Occipital lobe (tissue), 2 donors: ENCODE measurements around the gene DDIT3. TPM values are rescaled to one million over a fixed set of nuclear protein-coding genes. Genes with fewer than 3 reads are reported as not detected.
A peak's percentile ranks its signal among the peaks of the same experiment; 100 is the strongest.
"Not testable (repeated sequence)": the region's sequence is repeated elsewhere in the genome, so short reads cannot be mapped to it uniquely, and the experiment has no call there.

Experiments used
- DNase-seq: peaks from one replicate; lab custom pipeline; 2025; lab: John Stamatoyannopoulos, UW
- total RNA-seq: library from RNA; depleted of rRNA; stranded (reverse); fragments of >200 nt; gene quantifications from one replicate; pipeline ENCODE4 v1.2.3, GENCODE V29; 2014

The DDIT3 gene
- total RNA-seq, result 5.3 TPM

DNA sequence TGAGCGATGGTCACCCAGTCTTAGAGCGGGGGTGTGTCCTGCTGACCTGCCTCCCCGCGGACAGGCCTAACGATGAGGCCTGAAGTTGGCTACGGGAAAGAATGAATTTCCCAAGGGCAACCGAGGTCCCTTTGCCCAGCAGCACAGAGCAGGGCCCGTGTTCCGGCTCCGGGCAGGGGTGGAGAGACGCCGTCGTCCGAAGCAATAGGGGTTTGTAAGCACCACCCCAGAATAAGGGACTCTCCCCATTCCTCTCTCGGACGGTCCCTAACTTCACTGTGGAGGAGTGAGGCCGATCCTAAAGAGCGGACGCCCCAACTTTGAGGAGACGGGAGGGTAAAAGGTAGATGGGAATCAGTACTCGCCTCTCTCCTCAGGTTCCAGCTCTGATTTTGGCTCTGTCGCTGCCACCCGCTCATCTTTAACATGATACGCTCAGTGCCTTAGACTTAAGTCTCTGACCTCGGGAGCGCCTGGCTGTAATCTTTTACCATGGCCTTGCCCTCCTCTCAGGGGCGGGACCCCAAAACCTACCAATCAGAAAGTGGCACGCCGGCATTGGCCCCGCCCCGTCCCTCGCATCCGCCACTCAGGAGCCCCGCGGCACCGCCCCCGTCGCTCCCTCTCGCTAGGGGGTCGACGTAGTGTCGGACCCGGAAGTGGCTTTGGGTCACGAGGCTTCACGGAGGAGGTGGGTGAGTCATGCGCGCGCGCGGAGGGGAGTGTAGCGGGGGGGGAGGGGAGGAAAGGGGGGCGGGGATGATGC, at the start of gene DDIT3:
Gene DDIT3, minus strand, starts transcription at position 462 of the 766 bp plus-strand sequence. CDS start 3,108 bp downstream, outside the sequence.
- DNase-seq, result peak; percentile 98

GRCh38 chr12:57569858-57570257, 49.5 kb upstream of the DDIT3 start:
- no peak for DNase-seq

DNA sequence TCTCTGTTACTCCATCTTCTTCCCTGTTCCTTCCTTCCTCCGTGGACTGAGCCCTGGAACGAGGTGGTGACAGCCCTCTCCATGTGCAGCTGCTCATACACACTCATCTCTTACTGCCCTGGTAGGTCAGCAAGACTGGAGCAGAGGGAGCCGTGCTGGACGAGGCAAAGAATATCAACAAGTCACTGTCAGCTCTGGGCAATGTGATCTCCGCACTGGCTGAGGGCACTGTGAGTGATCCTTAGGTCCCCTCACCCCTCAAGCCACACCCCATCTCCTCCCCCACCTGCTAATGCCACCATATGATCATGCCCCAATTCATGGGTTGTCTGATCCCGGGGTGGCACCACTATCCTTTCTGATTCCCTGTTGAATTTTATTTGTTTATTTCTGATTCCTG, 48.5 kb upstream of the DDIT3 start:
- DNase-seq, result no peak

GRCh38 chr12:57564178-57564740, 43.9 kb upstream of the DDIT3 start:
- DNase-seq, result no peak

DNA sequence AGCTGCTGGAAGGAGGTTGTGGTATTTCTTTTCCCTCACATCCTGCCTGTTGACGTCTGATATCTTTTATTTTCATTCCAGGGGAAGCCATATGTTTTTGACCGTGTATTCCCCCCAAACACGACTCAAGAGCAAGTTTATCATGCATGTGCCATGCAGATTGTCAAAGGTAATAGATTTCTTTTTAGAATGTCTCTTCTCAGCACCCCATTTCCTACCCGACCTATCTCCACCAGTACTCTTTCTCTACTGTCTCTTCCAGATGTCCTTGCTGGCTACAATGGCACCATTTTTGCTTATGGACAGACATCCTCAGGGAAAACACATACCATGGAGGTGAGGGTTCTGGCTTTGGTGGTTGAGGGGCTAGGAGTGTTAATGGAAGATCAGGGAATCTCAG, 43.0 kb upstream of the DDIT3 start:
- no peak for DNase-seq

DNA sequence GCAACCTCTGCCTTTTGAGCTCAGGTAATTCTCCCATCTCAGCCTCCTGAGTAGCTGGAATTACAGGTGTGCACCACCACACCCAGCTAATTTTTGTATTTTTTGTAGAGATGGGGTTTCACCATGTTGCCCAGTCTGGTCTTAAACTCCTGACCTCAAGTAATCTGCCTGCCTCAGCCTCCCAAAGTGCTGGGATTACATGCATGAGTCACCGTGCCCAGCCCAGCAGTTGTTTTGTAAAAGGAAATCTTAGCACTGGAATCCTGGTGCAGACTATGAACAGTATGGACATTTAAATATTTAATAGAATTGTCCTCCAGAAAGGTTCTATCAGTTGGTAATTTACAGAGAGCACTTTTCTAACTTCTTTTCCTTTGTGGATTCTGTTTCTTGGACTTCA, 40.8 kb upstream of the DDIT3 start:
- not testable (repeated sequence) for DNase-seq

- no peak for DNase-seq
These were observed 40.2 kb upstream of the DDIT3 start for GRCh38 chr12:57560516-57560915.

DNA sequence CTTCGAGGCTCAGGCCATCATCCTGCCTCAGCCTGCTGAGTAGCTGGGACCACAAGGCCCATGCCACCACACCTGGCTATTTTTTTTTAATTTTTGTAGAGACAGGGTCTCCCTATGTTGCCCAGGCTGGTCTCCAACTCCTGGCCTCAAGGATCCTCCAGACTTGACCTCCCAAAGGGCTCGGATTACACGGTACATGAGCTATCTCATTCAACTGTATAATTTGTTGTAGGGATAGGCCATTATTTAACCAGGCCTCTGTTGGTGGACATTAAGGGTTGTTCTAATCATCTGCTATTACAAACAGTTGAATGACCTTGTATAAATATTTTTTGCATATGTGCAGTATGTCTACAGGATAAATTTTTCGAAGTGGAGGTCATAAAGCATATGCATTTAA, 38.5 kb upstream of the DDIT3 start:
- DNase-seq, result no peak

DNA sequence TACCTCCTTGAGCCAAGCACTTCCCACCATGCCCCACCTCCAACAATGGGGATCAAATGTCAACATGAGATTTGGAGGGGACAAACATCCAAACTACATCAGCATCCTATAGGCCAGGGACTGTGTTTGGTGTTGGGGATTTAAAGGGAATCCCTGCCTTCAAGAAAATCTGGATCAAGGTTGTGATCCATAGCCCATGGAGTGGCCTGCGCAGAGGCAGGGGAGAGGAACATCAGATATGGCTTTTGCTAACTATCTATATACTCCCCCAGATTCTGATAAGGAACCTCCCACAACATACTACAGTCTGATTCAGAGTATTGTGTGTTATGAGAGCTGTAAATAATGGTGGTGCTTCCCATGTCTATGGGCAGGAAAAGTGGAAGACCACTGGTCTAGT, 34.6 kb upstream of the DDIT3 start:
- no peak for DNase-seq

DNA sequence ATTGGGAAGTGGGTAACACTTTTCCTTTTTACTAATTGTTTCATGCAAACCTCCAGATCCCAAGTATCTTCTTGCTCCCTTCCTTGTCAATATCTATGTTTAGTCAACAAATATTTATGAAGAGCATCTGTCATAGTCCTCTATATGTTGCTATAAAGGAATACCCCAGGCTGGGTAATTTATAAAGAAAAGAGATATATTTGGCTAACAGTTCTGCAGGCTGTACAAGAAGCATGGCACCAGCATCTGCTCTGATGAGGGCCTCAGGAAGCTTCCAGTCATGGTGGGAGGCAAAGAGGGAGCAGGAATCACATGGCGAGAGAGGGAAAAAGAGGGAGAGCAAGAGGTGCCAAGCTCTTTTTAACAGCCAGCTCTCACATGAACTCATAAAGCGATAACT, 34.1 kb upstream of the DDIT3 start:
- DNase-seq, result no peak

DNA sequence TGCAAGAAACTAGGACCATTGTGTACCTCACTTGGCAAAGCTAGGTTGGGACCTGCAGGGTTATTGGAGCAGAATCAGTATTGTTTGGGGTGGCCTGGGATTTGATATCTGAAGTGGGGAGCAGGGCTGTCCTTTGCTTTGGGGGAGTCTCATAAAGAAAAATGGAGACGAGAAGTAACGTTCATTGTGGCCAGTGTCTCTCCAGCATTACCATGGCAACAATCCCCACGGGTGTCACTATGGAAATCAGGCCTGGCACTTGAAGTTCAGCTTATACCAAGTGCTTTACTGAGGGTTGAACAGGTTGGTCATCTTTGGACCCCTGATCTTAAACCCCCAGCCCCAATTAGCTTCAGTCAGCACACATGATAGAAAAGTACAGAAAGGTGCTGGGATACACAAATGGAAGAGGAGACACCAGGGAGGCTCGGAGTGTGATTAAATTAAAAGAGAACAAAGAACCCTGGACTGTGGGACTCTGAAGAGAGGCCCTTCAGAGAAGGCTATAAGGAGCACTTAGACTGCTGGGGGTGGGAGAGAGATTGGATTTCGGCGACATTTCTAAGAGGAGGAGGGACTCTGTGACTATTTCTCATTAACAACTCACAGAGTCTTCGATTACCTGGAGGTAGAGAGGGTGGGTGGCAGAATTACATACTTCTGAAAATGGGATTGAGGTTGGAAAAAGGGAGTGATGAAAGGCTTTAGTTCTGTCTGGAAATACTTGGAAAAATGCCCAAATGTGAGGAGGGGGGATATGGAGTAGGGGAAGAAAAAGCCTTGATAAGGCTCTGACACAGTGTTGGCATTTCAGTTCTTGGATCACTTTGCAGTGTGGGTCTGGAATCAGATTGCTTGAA, 33.3 kb upstream of the DDIT3 start:
- no peak for DNase-seq

DNA sequence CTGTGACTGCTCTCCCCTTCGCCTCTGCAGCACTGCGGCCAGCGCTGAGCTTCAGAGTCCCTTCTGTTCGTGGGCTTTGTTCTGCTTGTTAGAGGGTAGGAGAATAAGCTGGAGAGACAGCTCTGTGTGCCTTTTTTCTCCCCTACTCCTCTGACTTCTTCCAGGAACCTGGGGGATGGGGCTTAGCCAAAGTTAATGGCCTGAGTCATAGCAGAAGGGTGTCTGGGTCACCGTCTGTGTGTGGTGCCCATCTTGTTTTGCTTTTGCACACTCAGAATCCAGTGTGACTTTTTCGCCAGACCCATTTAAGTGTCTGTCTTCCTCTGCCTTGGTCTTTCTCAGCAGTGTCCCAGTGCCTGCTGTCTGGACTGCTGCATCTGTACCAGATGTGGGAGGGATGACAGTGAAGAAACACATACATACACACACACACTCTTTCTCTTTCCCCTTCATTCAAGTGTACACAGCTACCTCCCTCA, 32.6 kb upstream of the DDIT3 start:
- no peak for DNase-seq

DNA sequence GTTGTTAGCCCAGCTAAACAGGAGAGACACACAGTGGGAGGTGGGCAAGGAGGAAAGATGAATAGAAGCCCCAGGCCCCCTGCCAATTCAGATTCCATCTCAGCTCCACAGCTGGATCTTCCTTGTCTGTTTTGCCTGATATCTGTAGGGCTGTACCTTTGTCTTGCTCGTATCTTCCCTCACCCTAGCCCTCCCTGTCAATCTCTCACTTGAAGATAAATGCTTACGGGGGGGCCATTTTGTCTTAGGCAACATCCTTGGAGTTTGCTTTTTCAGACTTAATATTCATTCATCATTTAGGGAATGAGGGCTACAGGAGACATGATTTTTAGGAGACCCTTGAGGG, 32.0 kb upstream of the DDIT3 start:
- DNase-seq, result no peak

DNA sequence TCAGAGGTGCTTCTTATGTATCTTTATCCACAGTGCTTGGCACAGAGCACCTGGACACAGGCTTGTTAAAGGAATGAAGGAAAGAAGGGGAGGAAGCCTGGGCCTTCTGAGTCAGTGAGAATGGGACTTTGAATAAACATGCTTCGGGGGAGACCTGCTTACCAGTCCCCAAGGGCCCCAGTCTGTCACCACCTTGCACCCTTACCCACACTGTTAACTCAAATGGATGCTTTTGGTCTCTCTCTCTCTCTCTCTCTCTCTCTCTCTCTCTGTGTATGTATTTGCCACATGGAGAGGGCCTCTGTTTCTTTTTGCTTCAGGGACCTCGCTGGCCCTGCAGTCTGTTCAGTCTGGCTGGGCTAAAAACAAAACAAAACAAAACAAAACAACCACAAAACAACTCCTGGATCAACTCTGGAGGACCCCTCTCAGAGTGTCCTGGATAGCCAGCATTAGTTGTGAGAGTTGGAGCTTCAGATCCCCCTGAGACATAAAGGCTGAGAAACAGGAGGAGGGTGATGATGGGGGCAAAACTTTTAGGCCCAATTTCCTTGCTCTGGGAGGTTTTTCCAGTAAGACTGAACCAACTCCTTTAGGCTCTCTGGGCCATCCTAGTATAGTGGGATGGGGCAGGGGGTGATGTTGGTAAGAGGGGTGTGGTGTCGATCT, 31.5 kb upstream of the DDIT3 start:
- DNase-seq, result no peak

DNA sequence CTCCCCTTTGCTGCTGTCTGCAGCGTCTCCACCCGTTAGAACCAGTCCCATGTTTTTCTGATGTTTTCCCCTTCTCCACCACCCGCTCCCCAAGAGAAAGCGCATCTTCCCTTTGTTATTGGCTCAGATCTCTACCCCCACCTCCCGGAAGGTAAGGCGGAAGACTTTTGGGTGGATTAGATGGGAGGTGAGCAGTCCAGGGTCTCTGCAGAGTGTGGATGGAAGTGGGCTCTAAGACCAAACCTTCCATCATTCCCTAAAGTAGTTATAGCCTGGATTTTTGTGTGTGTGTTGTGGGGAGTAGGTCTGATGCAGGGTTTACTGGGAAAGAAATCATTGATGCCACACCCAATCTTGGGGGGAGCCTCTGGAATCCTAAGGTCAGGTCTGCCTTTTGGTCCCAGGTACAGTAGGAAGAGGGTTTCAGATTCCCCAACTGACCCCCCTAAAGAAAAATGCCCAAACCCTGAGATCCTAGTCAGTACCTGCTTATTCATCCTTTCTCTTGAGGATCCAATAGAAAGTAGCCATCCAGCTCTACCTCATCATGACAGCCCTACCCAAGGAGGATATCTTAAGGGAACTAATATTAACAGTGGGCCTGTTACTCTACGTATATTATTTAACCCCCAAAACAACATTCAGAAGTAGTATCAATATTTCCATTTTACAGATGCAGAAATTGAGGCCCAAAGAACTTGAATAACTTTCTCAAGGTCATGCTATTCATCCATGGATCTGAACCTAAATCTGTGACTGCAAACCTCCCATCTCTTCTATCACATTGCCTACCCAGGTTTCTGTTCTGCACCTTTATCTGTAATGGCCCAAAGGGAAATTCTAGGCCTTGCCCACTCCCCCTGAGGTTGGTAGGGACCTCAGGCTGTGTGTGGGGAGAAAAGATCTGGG, 30.6 kb upstream of the DDIT3 start:
- DNase-seq, result no peak

DNA sequence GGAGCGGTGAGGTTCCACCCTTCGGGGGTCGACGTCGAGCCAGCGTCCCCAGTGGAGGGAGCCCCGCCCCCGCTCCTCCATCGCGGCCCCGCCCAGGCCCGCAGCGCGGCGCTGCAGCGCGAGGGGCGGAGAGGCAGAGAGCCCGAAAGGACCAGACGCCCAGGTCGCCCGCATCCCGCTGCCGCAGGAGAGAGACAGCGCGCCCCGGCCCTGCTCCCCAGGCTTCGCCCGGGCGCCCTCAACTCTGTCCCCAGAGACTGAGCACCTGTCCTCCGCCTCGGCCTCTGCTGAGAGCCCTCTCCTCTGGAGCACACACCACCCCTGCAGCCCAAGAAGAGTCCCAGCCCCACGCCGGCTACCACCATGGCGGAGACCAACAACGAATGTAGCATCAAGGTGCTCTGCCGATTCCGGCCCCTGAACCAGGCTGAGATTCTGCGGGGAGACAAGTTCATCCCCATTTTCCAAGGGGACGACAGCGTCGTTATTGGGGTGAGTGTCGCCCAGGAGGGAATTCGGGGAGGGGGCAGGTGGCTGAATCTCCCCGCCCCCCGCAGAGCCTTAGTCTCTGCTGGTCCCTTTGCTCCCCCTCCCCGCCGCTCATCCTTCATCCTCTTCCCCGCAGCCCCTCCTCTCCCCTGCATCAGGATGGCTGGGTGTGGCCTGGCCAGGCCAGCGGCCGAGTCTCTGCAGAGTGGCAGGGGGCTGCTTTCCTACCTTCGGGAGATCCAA, 29.8 kb upstream of the DDIT3 start, which contains the start of gene KIF5A:
Gene KIF5A, plus strand, starts transcription at position 136 of the 732 bp plus-strand sequence. Its CDS starts 228 bp downstream, at position 364.
- peak; percentile 40 for DNase-seq

DNA sequence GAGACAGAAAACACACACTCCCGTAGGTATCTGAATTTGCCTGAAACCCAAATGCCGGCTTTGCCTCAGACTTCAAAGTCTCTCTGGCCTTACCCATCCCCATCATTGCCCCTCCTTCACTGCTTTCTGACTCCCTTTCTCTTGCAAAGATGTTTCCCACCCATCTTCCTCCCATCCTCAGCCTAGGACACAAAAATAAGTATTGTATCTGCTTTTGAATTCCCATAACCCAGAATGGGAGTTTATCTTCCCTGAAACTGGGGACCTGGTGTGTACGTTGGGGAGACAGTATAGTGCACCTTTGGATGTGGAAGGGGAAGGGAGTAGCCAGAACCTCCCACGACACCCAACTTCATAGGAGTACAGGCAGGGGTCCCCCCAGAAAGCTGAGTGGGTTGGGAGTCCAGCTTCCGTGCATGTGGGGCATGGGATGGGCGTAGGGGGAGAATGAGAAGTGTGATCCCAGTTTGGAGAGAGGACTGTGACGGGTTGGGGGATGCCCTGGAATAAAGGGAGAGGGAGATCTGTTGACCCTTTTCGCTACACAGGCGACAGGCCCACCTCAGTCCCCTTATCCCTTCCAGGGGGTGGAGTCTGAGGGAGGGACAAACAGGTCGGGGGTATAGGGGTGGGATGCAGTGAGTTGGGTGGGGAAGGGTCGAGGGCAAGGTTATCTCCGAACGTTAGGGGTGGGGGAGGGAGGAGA, 29.0 kb upstream of the DDIT3 start:
- no peak for DNase-seq

DNA sequence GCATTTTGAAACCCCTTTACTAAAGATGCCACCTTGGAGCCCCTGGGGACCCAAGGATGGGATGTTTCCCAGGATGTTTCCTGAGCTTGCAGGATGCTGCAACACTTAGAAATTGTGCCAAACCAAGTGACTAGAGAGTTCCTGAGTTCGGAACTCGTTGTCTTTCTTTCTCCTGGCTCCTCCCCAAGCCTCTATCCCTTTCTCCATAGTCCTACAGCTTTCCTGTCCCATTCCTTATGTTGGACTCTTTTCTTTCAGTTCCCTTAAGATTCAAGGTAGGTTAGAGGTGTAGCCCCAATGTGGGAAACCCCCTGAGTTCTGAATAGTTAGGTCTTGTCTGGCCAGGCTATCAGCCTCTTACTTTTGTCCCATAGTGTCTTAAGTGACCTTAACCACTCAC, 28.2 kb upstream of the DDIT3 start:
- DNase-seq, result no peak

DNA sequence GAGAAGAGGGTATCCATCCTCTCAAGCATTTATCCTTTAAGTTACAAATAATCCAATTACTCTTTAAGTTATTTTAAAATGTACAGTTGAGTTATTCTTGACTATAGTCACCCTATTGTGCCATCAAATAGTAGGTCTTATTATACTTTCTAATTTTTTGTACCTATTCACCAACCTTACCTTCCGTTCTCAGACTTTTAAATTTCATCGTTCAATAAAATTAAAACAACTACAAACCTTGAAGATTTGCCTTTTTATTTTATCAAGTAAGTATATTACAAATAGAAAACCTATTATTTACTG, 27.6 kb upstream of the DDIT3 start:
- DNase-seq, result no peak
